SU-DHL-6 (cell line): Measurements from ENCODE around the gene LENG9.
"Not testable (repeated sequence)": the region's sequence is repeated elsewhere in the genome, so short reads cannot be mapped to it uniquely, and the experiment has no call there.

Experiments
- CTCF ChIP-seq: fragments of 200-600 bp; sonication (generic); IDR thresholded peaks from one replicate; pipeline ENCODE4 v1.5.1; 2017; ENCODE audit warnings: antibody characterized with exemption, mild to moderate bottlenecking, low read length, moderate library complexity; ENCODE audit not compliant: insufficient read depth, poor library complexity, severe bottlenecking
- EZH2phosphoT487 ChIP-seq: fragments of 200-600 bp; sonication (generic), shearing (Covaris generic); conservative IDR thresholded peaks from 2 replicates; pipeline ENCODE4 v1.6.1; 2018; ENCODE audit warnings: mild to moderate bottlenecking, antibody characterized with exemption, low read length, moderate library complexity, mixed read lengths

- TF ChIP-seq CTCF, EZH2phosphoT487: not testable (repeated sequence)
These were observed 34.3 kb upstream of the LENG9 start for GRCh38 chr19:54497747-54498450.
